Testis (tissue), 3 donors: ENCODE measurements around the gene ZNF620. TPM values are rescaled to one million over a fixed set of nuclear protein-coding genes. Genes with fewer than 3 reads are reported as not detected.

Experiments used
- DNase-seq: peaks from one replicate; pipeline ENCODE4 v3.0.0-alpha.2; 2019
- H3K27ac ChIP-seq, 2 donors: fragments of 200-600 bp; sonication (generic); one replicate each; pipeline ENCODE4 v1.5.1; 2019
- H3K27me3 ChIP-seq: fragments of 200-600 bp; sonication (generic); one replicate; pipeline ENCODE4 v1.5.1; 2019
- H3K36me3 ChIP-seq: fragments of 200-600 bp; sonication (generic); one replicate; pipeline ENCODE4 v1.5.1; 2017; ENCODE audit warnings: low read depth; ENCODE audit errors: missing control alignments
- H3K4me1 ChIP-seq: fragments of 200-600 bp; sonication (generic); one replicate; pipeline ENCODE4 v1.5.1; 2019
- H3K4me3 ChIP-seq, 2 donors: fragments of 200-600 bp; sonication (generic); one replicate each; pipeline ENCODE4 v1.5.1; 2017 to 2019
- H3K9me3 ChIP-seq: fragments of 200-600 bp; sonication (generic); one replicate; pipeline ENCODE4 v1.5.1; 2017
- POLR2A ChIP-seq: fragments of 450-650 bp; IDR thresholded peaks from one replicate; pipeline ENCODE4 v1.6.1; 2017; ENCODE audit warnings: antibody characterized with exemption, mild to moderate bottlenecking, moderate library complexity
- WGBS, 2 donors: methylation state at CpG; one replicate each; pipeline ENCODE4 v1.1.5; 2018; 5-methylcytosine and 5-hydroxymethylcytosine counted together
- intact Hi-C: fragments of 100-400 bp; cut with DNase I; formaldehyde crosslinking; loops from one replicate; pipeline ENCODE4 v1.15.1; 2023; ENCODE audit warnings: low total_unique reads
- polyA plus RNA-seq: library from polyadenylated mRNA; stranded (reverse); fragments of 350-450 nt; fragmentation: Illumina TruSeq; extraction: RNeasy Lipid Tissue Mini Kit (QIAGEN cat#74804); gene quantifications from one replicate; pipeline ENCODE4 v1.2.3, GENCODE V29; 2014; ENCODE audit warnings: low read depth, low replicate concordance; ENCODE audit not compliant: insufficient read depth
- total RNA-seq, 2 donors: library from RNA; depleted of rRNA; stranded (reverse); fragments of >200 nt; gene quantifications; one replicate each; pipeline ENCODE4 v1.2.3, GENCODE V29; 2016
- TF ChIP-seq, protein P1 (sequence below), 3 experiments: fragments of 450-650 bp in 2 of 3; fragments of 200-600 bp in 1 of 3; sonication (generic) in 1 of 3; IDR thresholded peaks; one replicate each; pipeline ENCODE4 v1.5.1; 2016 to 2019; ENCODE audit warnings: antibody characterized with exemption in 3 of 3, mild to moderate bottlenecking in 2 of 3, moderate library complexity in 1 of 3

Gene ZNF620
- total and polyA plus RNA-seq, 3 donors from 2014 or later = 1.6 to 4.2 (median 3.7) TPM

DNA sequence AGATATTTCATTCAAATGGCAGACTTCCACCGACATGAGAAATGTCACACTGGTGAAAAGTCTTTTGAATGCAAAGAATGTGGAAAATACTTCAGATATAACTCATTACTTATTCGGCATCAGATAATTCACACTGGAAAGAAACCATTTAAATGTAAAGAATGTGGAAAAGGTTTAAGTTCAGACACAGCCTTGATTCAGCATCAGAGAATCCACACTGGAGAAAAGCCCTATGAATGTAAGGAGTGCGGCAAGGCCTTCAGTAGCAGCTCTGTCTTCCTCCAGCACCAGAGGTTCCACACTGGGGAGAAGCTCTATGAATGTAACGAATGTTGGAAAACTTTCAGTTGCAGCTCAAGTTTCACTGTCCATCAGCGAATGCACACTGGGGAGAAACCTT, 10.4 kb downstream of the ZNF620 start:
- no peaks in the 10 kb centered on the region for H3K36me3 ChIP-seq

DNA sequence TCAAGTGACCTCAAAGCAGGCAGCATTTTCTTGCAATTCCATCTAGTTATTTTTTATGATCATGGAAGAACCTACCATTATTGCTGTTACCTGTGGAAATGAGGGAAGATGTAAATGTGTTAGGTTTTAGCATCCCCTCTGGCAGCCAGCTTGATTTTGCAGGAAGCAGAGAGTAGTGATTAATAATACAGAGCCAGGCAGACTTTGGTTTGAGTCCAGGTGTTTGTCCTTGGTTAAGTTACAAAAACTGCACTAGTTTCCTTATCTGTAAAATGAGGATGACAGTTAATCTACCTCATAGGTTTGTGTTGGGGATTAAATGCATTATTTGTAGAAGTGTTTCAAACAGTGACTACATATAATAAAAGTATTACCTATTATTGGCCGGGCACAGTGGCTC, 12.2 kb downstream of the ZNF620 start:
- Histone ChIP-seq H3K27ac (no peak overlapping the region), H3K4me3 (no peak overlapping the region), H3K27me3 (no peaks in the 10 kb centered on the region), H3K4me1 (no peaks in the 10 kb centered on the region), H3K9me3 (no peaks in the 10 kb centered on the region), H3K36me3 (no peaks in the 10 kb centered on the region)
- DNase-seq = no peak
- TF ChIP-seq, protein P1, sequence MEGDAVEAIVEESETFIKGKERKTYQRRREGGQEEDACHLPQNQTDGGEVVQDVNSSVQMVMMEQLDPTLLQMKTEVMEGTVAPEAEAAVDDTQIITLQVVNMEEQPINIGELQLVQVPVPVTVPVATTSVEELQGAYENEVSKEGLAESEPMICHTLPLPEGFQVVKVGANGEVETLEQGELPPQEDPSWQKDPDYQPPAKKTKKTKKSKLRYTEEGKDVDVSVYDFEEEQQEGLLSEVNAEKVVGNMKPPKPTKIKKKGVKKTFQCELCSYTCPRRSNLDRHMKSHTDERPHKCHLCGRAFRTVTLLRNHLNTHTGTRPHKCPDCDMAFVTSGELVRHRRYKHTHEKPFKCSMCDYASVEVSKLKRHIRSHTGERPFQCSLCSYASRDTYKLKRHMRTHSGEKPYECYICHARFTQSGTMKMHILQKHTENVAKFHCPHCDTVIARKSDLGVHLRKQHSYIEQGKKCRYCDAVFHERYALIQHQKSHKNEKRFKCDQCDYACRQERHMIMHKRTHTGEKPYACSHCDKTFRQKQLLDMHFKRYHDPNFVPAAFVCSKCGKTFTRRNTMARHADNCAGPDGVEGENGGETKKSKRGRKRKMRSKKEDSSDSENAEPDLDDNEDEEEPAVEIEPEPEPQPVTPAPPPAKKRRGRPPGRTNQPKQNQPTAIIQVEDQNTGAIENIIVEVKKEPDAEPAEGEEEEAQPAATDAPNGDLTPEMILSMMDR (IDR thresholded peaks at IDR 0.05) = no peak
- no peak for TF ChIP-seq POLR2A
- intact Hi-C loops = no loop called here
- 86 to 90% methylated on average over 1 of the region's 1 CpG for whole genome bisulfite sequencing, 2 donors

More for the DNA sequence above, 10.4 kb downstream of the ZNF620 start:
- WGBS, 2 donors = 87 to 90% methylated on average over 5 of the region's 5 CpGs
- intact Hi-C loops = no loop called here
- Histone ChIP-seq H3K9me3 (no peaks in the 10 kb centered on the region), H3K27ac (no peak overlapping the region), H3K4me1 (no peaks in the 10 kb centered on the region), H3K4me3 (no peak overlapping the region), H3K27me3 (no peaks in the 10 kb centered on the region)
- no peak for DNase-seq
- TF ChIP-seq, protein P1 (IDR thresholded peaks at IDR 0.05) = no peak
- TF ChIP-seq POLR2A = no peak

DNA sequence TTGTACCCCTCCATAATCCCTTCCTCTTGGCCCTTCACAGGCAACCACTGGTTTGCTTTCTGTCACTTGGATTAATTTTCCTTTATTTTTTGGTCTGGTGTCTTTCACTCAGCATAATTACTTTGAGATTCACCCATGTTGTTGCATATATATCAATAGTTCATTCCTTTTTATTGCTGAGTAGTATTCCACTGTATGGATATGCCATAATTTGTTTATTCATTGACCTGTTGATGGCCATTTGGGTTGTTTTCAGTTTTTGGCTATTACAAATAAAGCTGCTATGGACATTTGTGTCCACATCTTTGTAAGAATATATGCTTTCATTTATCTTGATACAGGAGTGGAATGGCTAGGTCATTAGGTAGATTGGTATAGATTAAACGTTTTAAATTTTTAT, 13.0 kb downstream of the ZNF620 start:
- intact Hi-C loops = no loop called here
- H3K9me3 ChIP-seq = no peaks in the 10 kb centered on the region
- no peak for DNase-seq
- no peaks in the 10 kb centered on the region for H3K36me3 ChIP-seq
- no peak overlapping the region for H3K27ac ChIP-seq
- TF ChIP-seq, protein P1 (IDR thresholded peaks at IDR 0.05) = no peak
- TF ChIP-seq POLR2A = no peak
- H3K4me3 ChIP-seq = no peak overlapping the region
- 83 to 89% methylated on average over 1 of the region's 1 CpG for WGBS, 2 donors
- H3K4me1 ChIP-seq = no peaks in the 10 kb centered on the region
- no peaks in the 10 kb centered on the region for H3K27me3 ChIP-seq

DNA sequence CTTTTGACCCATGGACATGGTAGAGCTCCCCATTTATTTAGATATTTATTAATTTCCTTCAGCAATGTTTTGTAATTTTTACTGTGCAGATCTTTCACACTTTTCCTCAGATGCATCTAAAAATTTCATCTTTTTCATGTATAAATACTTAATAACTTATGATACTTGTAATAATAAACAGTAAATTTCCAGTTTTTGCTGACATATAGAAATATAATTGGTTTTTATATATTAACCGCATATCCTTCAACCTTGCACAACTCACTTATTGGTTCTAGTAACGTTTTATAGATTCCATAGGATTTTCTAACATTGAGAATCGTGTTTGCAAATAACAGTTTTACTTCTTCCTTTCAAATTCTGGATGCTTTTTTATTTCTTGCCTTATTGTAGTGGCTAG, 15.4 kb downstream of the ZNF620 start:
- no peak overlapping the region for H3K4me3 ChIP-seq
- WGBS, 2 donors = 92 to 96% methylated on average over 3 of the region's 3 CpGs
- TF ChIP-seq, protein P1 (IDR thresholded peaks at IDR 0.05) = no peak
- no peak for TF ChIP-seq POLR2A

DNA sequence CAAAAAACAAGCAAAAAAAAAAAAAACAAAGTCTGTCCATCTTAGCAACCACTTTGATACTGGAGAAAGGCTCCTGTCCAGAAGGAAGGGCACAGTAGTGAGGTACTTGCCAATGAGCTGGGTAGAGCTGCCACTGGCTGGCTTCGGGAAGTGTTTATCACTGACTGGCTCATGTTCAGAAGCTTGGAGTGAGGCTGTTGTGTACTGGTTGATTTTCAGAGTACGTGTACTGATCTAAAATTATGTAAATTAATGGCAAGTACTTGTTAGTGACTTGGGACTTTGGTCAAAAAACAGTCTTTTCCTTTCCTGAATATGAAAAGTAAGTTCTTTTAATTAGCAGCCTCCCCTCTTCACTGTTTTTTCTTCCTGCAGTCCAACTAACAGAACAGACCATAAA, 17.9 kb downstream of the ZNF620 start:
- 40 to 44% methylated on average over 2 of the region's 2 CpGs for WGBS, 2 donors
- H3K9me3 ChIP-seq = no peaks in the 10 kb centered on the region
- no peaks in the 10 kb centered on the region for H3K36me3 ChIP-seq
- TF ChIP-seq POLR2A = no peak
- TF ChIP-seq, protein P1 (IDR thresholded peaks at IDR 0.05) = no peak
- no peak for DNase-seq
- no peaks in the 10 kb centered on the region for H3K27me3 ChIP-seq
- H3K4me1 ChIP-seq = peaks cover 4% of the 10 kb centered on the region
- intact Hi-C loops = no loop called here
- peak overlapping the region; percentile 78 to 87 for H3K27ac ChIP-seq
- H3K4me3 ChIP-seq = no peak overlapping the region

More for the DNA sequence above, 15.4 kb downstream of the ZNF620 start:
- no peak for DNase-seq
- H3K9me3 ChIP-seq = no peaks in the 10 kb centered on the region
- no peak overlapping the region for H3K27ac ChIP-seq
- intact Hi-C loops = no loop called here
- H3K27me3 ChIP-seq = no peaks in the 10 kb centered on the region
- H3K4me1 ChIP-seq = peaks cover 4% of the 10 kb centered on the region
- H3K36me3 ChIP-seq = no peaks in the 10 kb centered on the region
